ENCODE data around the gene CTNNA3.

CTNNA3 gene

DNA sequence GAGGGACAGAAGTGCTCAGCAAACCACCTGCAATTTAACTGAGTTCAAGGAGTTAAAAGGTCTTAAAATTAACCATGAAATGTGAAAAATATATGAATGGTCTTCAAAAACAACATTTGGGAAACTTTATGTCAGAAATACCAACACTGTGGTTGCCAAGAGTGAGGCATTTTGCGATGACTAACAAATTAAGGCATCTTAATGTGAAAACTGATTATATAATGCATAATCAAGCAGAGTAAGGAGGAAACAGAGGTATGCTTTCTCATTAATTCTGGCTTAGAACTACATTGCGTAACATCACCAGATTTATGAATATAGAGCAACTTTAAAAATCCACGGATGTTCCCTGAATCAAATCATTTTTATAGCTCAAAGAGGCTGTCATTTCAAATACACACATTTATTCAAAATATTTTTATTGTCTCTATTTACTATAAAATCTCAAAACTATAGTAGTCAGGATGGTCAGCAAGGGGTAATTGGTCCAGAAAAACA is 434.6 kb downstream of the CTNNA3 start:
- no peak for DNase-seq (ENCODE audit: low read depth)
- TF ChIP-seq, protein P1, sequence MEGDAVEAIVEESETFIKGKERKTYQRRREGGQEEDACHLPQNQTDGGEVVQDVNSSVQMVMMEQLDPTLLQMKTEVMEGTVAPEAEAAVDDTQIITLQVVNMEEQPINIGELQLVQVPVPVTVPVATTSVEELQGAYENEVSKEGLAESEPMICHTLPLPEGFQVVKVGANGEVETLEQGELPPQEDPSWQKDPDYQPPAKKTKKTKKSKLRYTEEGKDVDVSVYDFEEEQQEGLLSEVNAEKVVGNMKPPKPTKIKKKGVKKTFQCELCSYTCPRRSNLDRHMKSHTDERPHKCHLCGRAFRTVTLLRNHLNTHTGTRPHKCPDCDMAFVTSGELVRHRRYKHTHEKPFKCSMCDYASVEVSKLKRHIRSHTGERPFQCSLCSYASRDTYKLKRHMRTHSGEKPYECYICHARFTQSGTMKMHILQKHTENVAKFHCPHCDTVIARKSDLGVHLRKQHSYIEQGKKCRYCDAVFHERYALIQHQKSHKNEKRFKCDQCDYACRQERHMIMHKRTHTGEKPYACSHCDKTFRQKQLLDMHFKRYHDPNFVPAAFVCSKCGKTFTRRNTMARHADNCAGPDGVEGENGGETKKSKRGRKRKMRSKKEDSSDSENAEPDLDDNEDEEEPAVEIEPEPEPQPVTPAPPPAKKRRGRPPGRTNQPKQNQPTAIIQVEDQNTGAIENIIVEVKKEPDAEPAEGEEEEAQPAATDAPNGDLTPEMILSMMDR (IDR thresholded peaks at IDR 0.05; ENCODE audit: control insufficient read depth, insufficient read depth, low read depth, low read length, missing control alignments) = no peak

DNA sequence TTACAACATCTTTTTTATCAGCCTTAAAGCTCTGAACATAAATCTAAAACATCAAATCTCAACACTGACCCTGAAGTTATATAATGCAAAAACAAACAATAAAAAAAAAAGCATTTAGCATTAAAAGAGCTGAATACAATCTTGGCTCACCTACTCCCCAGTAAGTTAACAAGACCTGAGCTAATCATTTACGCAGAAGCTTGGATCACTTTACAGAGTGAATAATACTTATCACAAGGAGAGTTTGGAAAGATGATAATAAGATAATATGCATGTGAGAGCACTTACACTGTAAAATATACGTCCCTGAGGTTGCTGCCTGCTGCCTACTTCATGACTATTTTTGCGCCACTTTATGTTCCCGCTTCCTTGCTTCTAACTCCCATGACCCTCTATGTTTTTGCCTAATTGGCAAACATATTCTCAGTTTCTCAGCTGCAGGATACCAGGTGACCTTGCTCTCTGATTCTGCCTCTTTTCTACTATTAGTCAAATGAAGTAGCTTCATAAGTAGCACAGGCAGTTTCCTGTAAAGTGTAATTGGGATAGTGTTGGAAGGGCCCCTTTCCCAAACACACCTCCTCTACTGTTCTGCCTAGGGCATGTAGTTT is 436.6 kb downstream of the CTNNA3 start:
- TF ChIP-seq, protein P1 (IDR thresholded peaks at IDR 0.05; ENCODE audit: control insufficient read depth, insufficient read depth, low read depth, low read length, missing control alignments) = no peak
- DNase-seq (ENCODE audit: low read depth) = no peak
- H3K4me3 ChIP-seq (ENCODE audit: control insufficient read depth, low read depth, low read length) = no peak overlapping the region

More for the DNA sequence above, 434.6 kb downstream of the CTNNA3 start:
- H3K4me3 ChIP-seq (ENCODE audit: control insufficient read depth, low read depth, low read length) = no peak overlapping the region

DNA sequence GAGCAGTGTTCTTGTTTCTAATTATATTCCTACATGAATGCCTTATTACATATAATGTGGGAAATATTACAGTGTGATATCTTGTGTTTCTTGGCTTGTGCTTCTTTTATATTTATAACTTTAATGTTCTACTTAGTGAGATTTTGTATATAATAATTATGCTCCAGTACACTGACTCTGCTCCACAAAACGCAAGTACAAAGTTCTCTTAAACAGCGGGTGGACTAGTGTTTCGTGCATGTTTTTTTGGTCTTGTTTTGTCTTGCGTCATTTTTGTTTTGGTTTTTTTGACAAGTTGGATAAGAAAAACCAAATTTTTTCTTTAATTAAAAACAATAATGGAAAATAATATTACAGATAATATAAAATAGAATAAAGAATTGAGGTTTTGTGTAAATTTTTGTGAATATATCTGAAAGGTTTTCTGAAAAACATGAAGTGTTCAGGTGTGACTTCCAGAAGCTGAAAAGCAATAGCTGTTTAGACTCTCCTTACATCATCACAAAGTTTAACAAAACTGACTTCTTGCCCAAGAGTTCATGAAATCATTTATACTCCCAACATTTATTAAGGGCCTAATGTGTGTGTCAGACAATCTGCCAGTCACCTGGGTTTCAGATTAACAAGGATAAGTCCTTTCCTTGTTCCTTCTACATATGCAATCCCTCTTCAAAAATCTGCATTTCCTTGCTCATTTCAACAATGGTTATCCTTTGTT is 438.4 kb downstream of the CTNNA3 start:
- TF ChIP-seq, protein P1 (IDR thresholded peaks at IDR 0.05; ENCODE audit: control insufficient read depth, insufficient read depth, low read depth, low read length, missing control alignments) = no peak
- H3K4me3 ChIP-seq (ENCODE audit: control insufficient read depth, low read depth, low read length) = no peak overlapping the region

DNA sequence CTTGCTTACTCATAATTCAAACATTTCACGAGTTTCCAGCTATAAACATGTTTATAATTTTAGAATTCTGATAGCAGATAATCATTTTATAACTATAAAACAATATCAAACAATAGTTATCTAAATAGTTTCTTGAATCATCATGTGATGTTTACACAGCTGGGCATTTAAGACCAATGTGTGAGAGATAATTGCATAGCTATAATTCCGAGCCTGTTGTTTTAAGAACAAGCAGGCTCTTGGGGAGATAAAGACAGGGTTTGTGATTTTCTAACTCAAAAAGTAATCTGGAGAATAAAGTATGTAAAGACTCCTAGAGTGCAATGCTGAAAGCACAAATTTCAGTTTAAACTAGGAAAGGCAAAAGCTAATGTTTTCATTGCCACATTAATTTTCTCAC is 439.0 kb downstream of the CTNNA3 start:
- no peak for DNase-seq (ENCODE audit: low read depth)
- no peak overlapping the region for H3K4me3 ChIP-seq (ENCODE audit: control insufficient read depth, low read depth, low read length)
- TF ChIP-seq, protein P1 (IDR thresholded peaks at IDR 0.05; ENCODE audit: control insufficient read depth, insufficient read depth, low read depth, low read length, missing control alignments) = no peak

More for the DNA sequence above, 438.4 kb downstream of the CTNNA3 start:
- DNase-seq (ENCODE audit: low read depth) = no peak

DNA sequence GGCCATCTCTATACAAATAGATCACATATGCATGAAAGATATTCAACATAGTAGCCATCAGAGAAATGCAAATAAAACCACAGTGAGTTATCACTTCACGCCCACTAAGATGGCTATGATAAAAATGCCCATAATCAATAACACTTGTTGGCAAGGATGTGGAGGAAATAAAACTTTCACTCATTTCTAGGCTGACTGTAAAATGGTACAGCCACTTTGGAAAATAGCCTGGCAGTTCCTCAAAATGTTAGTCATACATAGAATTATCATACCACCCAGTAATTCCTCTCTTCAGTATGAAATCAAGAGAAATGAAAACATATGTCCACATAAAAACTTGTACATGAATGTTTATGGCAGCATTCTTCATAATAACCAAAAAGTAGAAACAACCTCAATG is 445.3 kb downstream of the CTNNA3 start:
- TF ChIP-seq, protein P1 (IDR thresholded peaks at IDR 0.05; ENCODE audit: control insufficient read depth, insufficient read depth, low read depth, low read length, missing control alignments) = no peak
- no peak overlapping the region for H3K4me3 ChIP-seq (ENCODE audit: control insufficient read depth, low read depth, low read length)
- no peak for DNase-seq (ENCODE audit: low read depth)

DNA sequence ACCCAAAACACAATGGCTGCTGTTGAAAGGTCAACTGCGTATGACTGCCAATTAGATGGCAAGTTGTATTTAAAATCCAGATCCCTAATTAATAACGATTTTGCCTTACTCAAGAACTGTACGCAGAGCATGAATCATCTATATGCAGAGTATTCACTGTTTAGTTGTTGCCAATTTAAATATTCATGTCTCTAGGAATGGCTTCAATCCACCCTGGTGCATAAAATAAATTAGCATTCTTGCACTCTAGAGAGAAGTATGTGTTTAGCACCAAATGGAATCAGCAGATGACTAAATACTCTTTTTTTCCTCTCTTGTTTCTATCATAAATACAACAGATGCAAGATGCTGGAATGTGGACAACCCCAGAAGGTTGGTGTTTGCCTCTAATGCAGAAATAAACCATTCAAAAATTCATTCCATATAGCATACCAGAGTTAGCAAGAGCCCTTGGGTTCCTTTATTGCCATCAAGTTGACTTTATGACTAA is 449.9 kb downstream of the CTNNA3 start:
- TF ChIP-seq, protein P1 (IDR thresholded peaks at IDR 0.05; ENCODE audit: control insufficient read depth, insufficient read depth, low read depth, low read length, missing control alignments) = no peak
- no peak for DNase-seq (ENCODE audit: low read depth)
- no peak overlapping the region for H3K4me3 ChIP-seq (ENCODE audit: control insufficient read depth, low read depth, low read length)
